PFSK-1 (cell line): Measurements from ENCODE around the gene YLPM1.

Experiments used
- FOXP2 ChIP-seq: optimal IDR thresholded peaks from 2 replicates; pipeline ENCODE3; 2011; ENCODE audit warnings: borderline replicate concordance, control low read depth, inconsistent platforms; ENCODE audit not compliant: insufficient read depth; ENCODE audit errors: extremely low read length, extremely low read depth
- POLR2AphosphoS5 ChIP-seq: IDR thresholded peaks from 2 replicates; pipeline ENCODE4 v1.6.1; 2012; ENCODE audit warnings: low read depth, mild to moderate bottlenecking, control low read depth, low read length, moderate library complexity
- SIN3A ChIP-seq: IDR thresholded peaks from 2 replicates; pipeline ENCODE4 v1.6.1; 2012; ENCODE audit warnings: mild to moderate bottlenecking, low read length, moderate library complexity, borderline replicate concordance; ENCODE audit not compliant: insufficient read depth
- TAF1 ChIP-seq: IDR thresholded peaks from 2 replicates; pipeline ENCODE4 v1.6.1; 2012; ENCODE audit warnings: low read length, control low read depth, borderline replicate concordance; ENCODE audit not compliant: insufficient read depth
- TF ChIP-seq, protein P1 (sequence below), 2 experiments: IDR thresholded peaks; 2 replicates each; pipeline versions ENCODE4 v1.6.1 to v1.8.0; 2011 to 2012; ENCODE audit warnings: low read depth in 2 of 2, low read length in 2 of 2, control low read depth in 1 of 2, inconsistent platforms in 1 of 2, mild to moderate bottlenecking in 1 of 2, moderate library complexity in 1 of 2; ENCODE audit not compliant: insufficient read depth in 1 of 2

DNA sequence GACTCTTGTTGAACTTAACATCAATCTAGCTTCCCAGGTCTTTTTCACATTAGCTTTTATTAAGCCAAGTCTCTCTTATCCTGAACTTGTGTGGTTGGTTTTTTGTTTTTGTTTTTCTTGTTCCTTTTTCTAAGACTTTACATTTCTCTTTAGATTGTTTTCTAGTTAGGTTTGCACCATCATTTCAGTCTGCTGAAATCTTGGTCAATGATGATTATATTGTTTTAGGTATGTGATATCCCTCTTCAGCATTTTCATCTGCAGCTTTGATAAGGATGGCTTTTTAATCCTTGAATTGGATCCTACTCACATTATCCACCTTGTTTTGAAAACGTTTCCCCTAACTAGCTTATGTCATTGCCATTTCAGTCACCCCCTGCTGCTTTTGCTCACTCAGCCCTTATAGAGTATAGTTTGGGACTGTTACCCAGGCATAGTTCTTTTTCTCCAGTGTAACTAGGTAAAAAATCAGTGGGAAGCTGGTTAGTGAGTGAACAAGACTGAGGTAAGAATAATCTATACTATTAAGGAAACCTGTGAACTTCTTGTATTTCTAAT, 22.0 kb downstream of the YLPM1 start:
- no peak for TF ChIP-seq POLR2AphosphoS5
- TF ChIP-seq, protein P1, sequence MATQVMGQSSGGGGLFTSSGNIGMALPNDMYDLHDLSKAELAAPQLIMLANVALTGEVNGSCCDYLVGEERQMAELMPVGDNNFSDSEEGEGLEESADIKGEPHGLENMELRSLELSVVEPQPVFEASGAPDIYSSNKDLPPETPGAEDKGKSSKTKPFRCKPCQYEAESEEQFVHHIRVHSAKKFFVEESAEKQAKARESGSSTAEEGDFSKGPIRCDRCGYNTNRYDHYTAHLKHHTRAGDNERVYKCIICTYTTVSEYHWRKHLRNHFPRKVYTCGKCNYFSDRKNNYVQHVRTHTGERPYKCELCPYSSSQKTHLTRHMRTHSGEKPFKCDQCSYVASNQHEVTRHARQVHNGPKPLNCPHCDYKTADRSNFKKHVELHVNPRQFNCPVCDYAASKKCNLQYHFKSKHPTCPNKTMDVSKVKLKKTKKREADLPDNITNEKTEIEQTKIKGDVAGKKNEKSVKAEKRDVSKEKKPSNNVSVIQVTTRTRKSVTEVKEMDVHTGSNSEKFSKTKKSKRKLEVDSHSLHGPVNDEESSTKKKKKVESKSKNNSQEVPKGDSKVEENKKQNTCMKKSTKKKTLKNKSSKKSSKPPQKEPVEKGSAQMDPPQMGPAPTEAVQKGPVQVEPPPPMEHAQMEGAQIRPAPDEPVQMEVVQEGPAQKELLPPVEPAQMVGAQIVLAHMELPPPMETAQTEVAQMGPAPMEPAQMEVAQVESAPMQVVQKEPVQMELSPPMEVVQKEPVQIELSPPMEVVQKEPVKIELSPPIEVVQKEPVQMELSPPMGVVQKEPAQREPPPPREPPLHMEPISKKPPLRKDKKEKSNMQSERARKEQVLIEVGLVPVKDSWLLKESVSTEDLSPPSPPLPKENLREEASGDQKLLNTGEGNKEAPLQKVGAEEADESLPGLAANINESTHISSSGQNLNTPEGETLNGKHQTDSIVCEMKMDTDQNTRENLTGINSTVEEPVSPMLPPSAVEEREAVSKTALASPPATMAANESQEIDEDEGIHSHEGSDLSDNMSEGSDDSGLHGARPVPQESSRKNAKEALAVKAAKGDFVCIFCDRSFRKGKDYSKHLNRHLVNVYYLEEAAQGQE (IDR thresholded peaks at IDR 0.05; ENCODE audit: insufficient read depth in 1 of 2, low read depth in 2 of 2, low read length in 2 of 2): no peak
- no peak for TF ChIP-seq TAF1
- TF ChIP-seq SIN3A: no peak
- no peak for TF ChIP-seq FOXP2
